ENCODE data around the gene SPEM3. TPM values are rescaled to one million over a fixed set of nuclear protein-coding genes. Genes with fewer than 3 reads are reported as not detected.

SPEM3 gene
- total RNA-seq, 1 donor from 2014 or later: not detected

GRCh38 chr17:7439462-7440112 lies 10.9 kb downstream of the SPEM3 start, which contains the start of gene FGF11:
TSS of gene FGF11 (plus strand) at chr17:7439512. CDS start at chr17:7439621, 109 bp downstream.
- H3K27ac Mint-ChIP-seq (ENCODE audit: unreplicated experiment): no peak within 1 kb of the TSS

DNA sequence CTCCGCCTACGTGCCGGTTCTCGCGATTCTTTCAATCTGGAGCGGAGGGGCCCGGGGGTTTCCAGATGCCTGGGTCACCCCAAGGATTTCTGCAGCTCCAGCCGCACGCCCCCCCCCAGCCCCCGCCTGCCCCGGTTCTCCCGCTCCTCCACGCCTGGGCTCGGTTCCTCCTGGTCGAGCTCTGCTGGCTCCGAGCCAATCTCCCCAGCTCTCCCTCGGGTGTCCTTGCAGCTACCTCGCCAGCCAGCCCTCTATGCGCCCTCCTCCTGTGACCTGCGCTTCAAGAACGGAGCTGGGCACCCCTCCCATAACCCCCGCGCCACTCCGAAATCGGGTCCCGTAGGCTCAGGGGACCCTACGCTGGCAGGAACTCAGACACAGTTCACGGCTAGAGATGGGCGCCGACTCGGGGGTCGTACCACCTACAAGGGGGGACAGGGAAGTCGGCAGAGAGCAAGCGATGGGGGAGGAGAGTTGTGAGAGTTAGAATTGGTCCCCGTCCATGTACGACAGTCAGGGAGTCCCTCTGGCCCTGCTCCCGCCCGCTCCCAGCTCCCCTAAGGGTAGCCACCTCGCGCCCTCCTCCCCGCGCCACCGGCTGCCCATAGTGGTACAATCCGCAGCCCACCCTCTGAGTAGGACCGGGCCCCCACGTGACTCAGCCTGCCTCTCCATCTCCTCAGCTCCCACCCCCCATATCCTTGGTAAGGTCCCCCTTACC lies 11.6 kb downstream of the SPEM3 start:
- TF ChIP-seq, protein P1, sequence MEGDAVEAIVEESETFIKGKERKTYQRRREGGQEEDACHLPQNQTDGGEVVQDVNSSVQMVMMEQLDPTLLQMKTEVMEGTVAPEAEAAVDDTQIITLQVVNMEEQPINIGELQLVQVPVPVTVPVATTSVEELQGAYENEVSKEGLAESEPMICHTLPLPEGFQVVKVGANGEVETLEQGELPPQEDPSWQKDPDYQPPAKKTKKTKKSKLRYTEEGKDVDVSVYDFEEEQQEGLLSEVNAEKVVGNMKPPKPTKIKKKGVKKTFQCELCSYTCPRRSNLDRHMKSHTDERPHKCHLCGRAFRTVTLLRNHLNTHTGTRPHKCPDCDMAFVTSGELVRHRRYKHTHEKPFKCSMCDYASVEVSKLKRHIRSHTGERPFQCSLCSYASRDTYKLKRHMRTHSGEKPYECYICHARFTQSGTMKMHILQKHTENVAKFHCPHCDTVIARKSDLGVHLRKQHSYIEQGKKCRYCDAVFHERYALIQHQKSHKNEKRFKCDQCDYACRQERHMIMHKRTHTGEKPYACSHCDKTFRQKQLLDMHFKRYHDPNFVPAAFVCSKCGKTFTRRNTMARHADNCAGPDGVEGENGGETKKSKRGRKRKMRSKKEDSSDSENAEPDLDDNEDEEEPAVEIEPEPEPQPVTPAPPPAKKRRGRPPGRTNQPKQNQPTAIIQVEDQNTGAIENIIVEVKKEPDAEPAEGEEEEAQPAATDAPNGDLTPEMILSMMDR (IDR thresholded peaks at IDR 0.05): no peak
- Mint-ChIP-seq H3K27me3 (ENCODE audit: unreplicated experiment) (peaks cover 36% of the 10 kb centered on the region), H3K36me3 (ENCODE audit: unreplicated experiment) (peaks cover 2% of the 10 kb centered on the region), H3K4me3 (ENCODE audit: unreplicated experiment) (peak overlapping the region; percentile 79), H3K9me3 (ENCODE audit: unreplicated experiment) (no peaks in the 10 kb centered on the region), H3K4me1 (ENCODE audit: unreplicated experiment) (peaks cover 50% of the 10 kb centered on the region), H3K27ac (ENCODE audit: unreplicated experiment) (no peak overlapping the region)
- DNase-seq (ENCODE audit: extremely low spot score, unreplicated experiment): no peak

More at GRCh38 chr17:7439462-7440112, 10.9 kb downstream of the SPEM3 start, which contains the start of gene FGF11:
- TF ChIP-seq, protein P1 (IDR thresholded peaks at IDR 0.05): no peak
- Mint-ChIP-seq H3K4me3 (ENCODE audit: unreplicated experiment) (peak within 1 kb of the TSS; percentile 79), H3K27me3 (ENCODE audit: unreplicated experiment) (peaks cover 36% of the 10 kb centered on the region), H3K4me1 (ENCODE audit: unreplicated experiment) (peaks cover 46% of the 10 kb centered on the region), H3K36me3 (ENCODE audit: unreplicated experiment) (peaks cover 2% of the 10 kb centered on the region), H3K9me3 (ENCODE audit: unreplicated experiment) (no peaks in the 10 kb centered on the region)
- DNase-seq (ENCODE audit: extremely low spot score, unreplicated experiment): no peak

GRCh38 chr17:7440834-7441195 lies 12.2 kb downstream of the SPEM3 start:
- Mint-ChIP-seq H3K27ac (ENCODE audit: unreplicated experiment) (no peak overlapping the region), H3K9me3 (ENCODE audit: unreplicated experiment) (no peaks in the 10 kb centered on the region), H3K36me3 (ENCODE audit: unreplicated experiment) (peaks cover 2% of the 10 kb centered on the region), H3K4me3 (ENCODE audit: unreplicated experiment) (peak overlapping the region; percentile 79), H3K4me1 (ENCODE audit: unreplicated experiment) (peaks cover 53% of the 10 kb centered on the region), H3K27me3 (ENCODE audit: unreplicated experiment) (peaks cover 41% of the 10 kb centered on the region)
- TF ChIP-seq, protein P1 (IDR thresholded peaks at IDR 0.05): no peak
- no peak for DNase-seq (ENCODE audit: extremely low spot score, unreplicated experiment)

DNA sequence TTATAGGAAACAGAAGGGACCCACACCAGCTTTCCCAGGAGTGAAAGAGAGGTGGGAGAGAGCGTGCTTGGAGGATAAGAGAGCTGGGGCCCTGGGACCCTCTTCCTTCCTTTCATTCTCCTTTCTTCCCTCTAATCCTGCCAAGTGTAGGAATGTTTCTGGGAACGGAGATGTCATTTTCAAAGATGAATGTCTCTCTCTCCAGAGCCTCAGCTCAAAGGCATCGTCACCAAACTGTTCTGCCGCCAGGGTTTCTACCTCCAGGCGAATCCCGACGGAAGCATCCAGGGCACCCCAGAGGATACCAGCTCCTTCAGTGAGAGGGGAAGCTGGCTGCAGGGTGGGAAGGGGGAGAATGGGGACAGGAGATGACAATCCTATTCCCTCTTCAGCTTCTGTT lies 12.6 kb downstream of the SPEM3 start:
- DNase-seq (ENCODE audit: extremely low spot score, unreplicated experiment): no peak
- no peak overlapping the region for H3K4me3 Mint-ChIP-seq (ENCODE audit: unreplicated experiment)
- H3K36me3 Mint-ChIP-seq (ENCODE audit: unreplicated experiment): peaks cover 2% of the 10 kb centered on the region
- H3K4me1 Mint-ChIP-seq (ENCODE audit: unreplicated experiment): peaks cover 49% of the 10 kb centered on the region
- peaks cover 44% of the 10 kb centered on the region for H3K27me3 Mint-ChIP-seq (ENCODE audit: unreplicated experiment)
- no peak overlapping the region for H3K27ac Mint-ChIP-seq (ENCODE audit: unreplicated experiment)
- TF ChIP-seq, protein P1 (IDR thresholded peaks at IDR 0.05): no peak
- H3K9me3 Mint-ChIP-seq (ENCODE audit: unreplicated experiment): no peaks in the 10 kb centered on the region

DNA sequence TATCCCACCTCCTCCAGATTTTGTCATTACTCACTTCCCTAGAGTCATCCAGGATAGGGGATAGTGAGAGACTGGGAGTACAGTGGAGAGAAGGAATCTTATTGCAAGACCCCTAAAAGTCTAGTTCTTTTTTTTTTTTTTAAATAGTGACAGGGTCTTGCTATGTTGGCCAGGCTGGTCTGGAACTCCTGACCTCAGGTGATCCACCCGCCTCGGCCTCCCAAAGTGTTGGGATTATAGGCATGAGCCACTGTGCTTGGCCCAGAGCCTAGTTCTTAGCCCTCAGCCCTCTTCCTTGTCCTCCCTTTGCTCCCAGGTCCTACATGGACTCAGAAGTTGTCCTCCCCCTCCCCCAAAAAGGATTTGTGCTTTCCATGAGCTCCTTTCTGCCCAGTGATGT lies 13.5 kb downstream of the SPEM3 start:
- no peak for DNase-seq (ENCODE audit: extremely low spot score, unreplicated experiment)
- Mint-ChIP-seq H3K27ac (ENCODE audit: unreplicated experiment) (no peak overlapping the region), H3K36me3 (ENCODE audit: unreplicated experiment) (peaks cover 2% of the 10 kb centered on the region), H3K4me3 (ENCODE audit: unreplicated experiment) (no peak overlapping the region), H3K27me3 (ENCODE audit: unreplicated experiment) (peaks cover 45% of the 10 kb centered on the region), H3K9me3 (ENCODE audit: unreplicated experiment) (no peaks in the 10 kb centered on the region), H3K4me1 (ENCODE audit: unreplicated experiment) (peaks cover 43% of the 10 kb centered on the region)
- TF ChIP-seq, protein P1 (IDR thresholded peaks at IDR 0.05): no peak
